A549 (cell line): ENCODE results near the gene TRAF7. TPM values are rescaled to one million over a fixed set of nuclear protein-coding genes. Genes with fewer than 3 reads are reported as not detected.

Experiments used
- ATAC-seq, 2 experiments: fragments of 200-7000 bp in 1 of 2; fragments of >200 bp in 1 of 2; cut with Nextera tagmentation in 1 of 2; cut with Tn5 transposase in 1 of 2; 3 replicates each; pipeline versions ENCODE4 v1.8.0 to v1.9.1; 2018 to 2020; ENCODE audit warnings: mild to moderate bottlenecking in 1 of 2, moderate library complexity in 1 of 2
- CTCF ChIA-PET: fragments of 300-600 bp; sonication (Branson Sonifier 250); formaldehyde crosslinking; extraction: SDS; loops from one replicate; lab custom pipeline; 2021; ENCODE audit warnings: antibody characterized with exemption, inconsistent platforms; lab: Yijun Ruan, JAX
- POLR2A ChIA-PET: fragments of 350-600 bp; formaldehyde crosslinking; extraction: SDS; loops from one replicate; lab custom pipeline; 2021; ENCODE audit warnings: antibody characterized with exemption, inconsistent platforms; lab: Yijun Ruan, JAX
- DNase-seq, 2 experiments: peaks; one replicate each; pipeline versions ENCODE4 v3.0.0 to v3.0.0-alpha.2; 2011 to 2016; ENCODE audit warnings: low read depth in 1 of 2, low spot score in 1 of 2
- FAIRE-seq: peaks from 2 replicates; lab custom pipeline; 2011; peaks lifted over from hg19 to GRCh38; lab: Jason Lieb, UNC
- H3K27ac ChIP-seq, 2 experiments: fragments of >200 bp; sonication (Bioruptor Twin); formaldehyde crosslinking; 3 replicates each; pipeline ENCODE4 v1.5.1; 2016 to 2017
- H3K4me1 ChIP-seq: fragments of >200 bp; sonication (Bioruptor Twin); formaldehyde crosslinking; 3 replicates; pipeline ENCODE4 v1.6.1; 2016
- H3K4me2 ChIP-seq: fragments of >200 bp; sonication (Bioruptor Twin); formaldehyde crosslinking; 3 replicates; pipeline ENCODE4 v1.6.1; 2016
- H3K4me3 ChIP-seq: fragments of >200 bp; sonication (Bioruptor Twin); formaldehyde crosslinking; 3 replicates; pipeline ENCODE4 v1.5.1; 2016
- H3K9me3 ChIP-seq: fragments of >200 bp; sonication (Bioruptor Twin); formaldehyde crosslinking; 3 replicates; pipeline ENCODE4 v1.6.1; 2016
- ATOH8 ChIP-seq: fragments of 250-450 bp; sonication (Bioruptor Pico); IDR thresholded peaks from 2 replicates; pipeline ENCODE4 v1.5.0; 2020; ENCODE audit warnings: low read depth, mild to moderate bottlenecking, moderate library complexity
- CBX8 ChIP-seq: fragments of 200-600 bp; sonication (generic); IDR thresholded peaks from 2 replicates; pipeline ENCODE4 v1.6.1; 2016
- EHF ChIP-seq: fragments of 250-450 bp; sonication (Bioruptor Pico); IDR thresholded peaks from 2 replicates; pipeline ENCODE4 v1.5.0; 2020; ENCODE audit warnings: mild to moderate bottlenecking
- EP300 ChIP-seq, 2 experiments: fragments of >200 bp; sonication (Bioruptor Twin); formaldehyde crosslinking; IDR thresholded peaks; 2 replicates in 1 of 2; 3 replicates in 1 of 2; pipeline ENCODE4 v1.6.1; 2016 to 2017
- ESRRA ChIP-seq: fragments of 150-350 bp; IDR thresholded peaks from 2 replicates; pipeline ENCODE4 v1.6.1; 2014; ENCODE audit warnings: mild to moderate bottlenecking, low read length, borderline replicate concordance
- GATA3 ChIP-seq: IDR thresholded peaks from 2 replicates; pipeline ENCODE4 v1.6.1; 2012; ENCODE audit warnings: borderline replicate concordance
- HDAC2 ChIP-seq: fragments of 200-600 bp; sonication (generic); IDR thresholded peaks from 2 replicates; pipeline ENCODE4 v1.6.1; 2016
- HES2 ChIP-seq: fragments of >200 bp; sonication (Bioruptor Twin); formaldehyde crosslinking; IDR thresholded peaks from 2 replicates; pipeline ENCODE4 v1.6.1; 2016
- HMGXB4 ChIP-seq: fragments of 250-450 bp; sonication (Bioruptor Pico); IDR thresholded peaks from 2 replicates; pipeline ENCODE4 v1.5.0; 2021; ENCODE audit warnings: mild to moderate bottlenecking, moderate library complexity, borderline replicate concordance
- JUNB ChIP-seq: fragments of >200 bp; sonication (Bioruptor Twin); formaldehyde crosslinking; IDR thresholded peaks from 2 replicates; pipeline ENCODE4 v1.6.1; 2016
- MAX ChIP-seq: IDR thresholded peaks from 2 replicates; pipeline ENCODE4 v1.6.1; 2012
- MAZ ChIP-seq: fragments of 150-350 bp; IDR thresholded peaks from 2 replicates; pipeline ENCODE4 v1.6.1; 2014; ENCODE audit warnings: antibody characterized with exemption, low read depth, low read length, borderline replicate concordance
- NR3C1 ChIP-seq: fragments of >200 bp; sonication (Bioruptor Twin); formaldehyde crosslinking; IDR thresholded peaks from 3 replicates; pipeline ENCODE4 v1.6.1; 2017
- POLR2AphosphoS2 ChIP-seq: conservative IDR thresholded peaks from 2 replicates; pipeline ENCODE4 v1.6.1; 2012; ENCODE audit warnings: low read length, improper control_type of control experiment, inconsistent platforms
- RAD21 ChIP-seq, 2 experiments: fragments of >200 bp in 1 of 2; sonication (Bioruptor Twin) in 1 of 2; formaldehyde crosslinking in 1 of 2; IDR thresholded peaks in 1 of 2; conservative IDR thresholded peaks in 1 of 2; 2 replicates in 1 of 2; 3 replicates in 1 of 2; pipeline ENCODE4 v1.6.1; 2012 to 2018; ENCODE audit warnings: inconsistent platforms in 1 of 2
- RCOR1 ChIP-seq: fragments of 150-350 bp; IDR thresholded peaks from 2 replicates; pipeline ENCODE4 v1.6.1; 2014; ENCODE audit warnings: antibody characterized with exemption, low read length, low read depth
- TFCP2L1 ChIP-seq: fragments of 250-450 bp; sonication (Bioruptor Pico); IDR thresholded peaks from 2 replicates; pipeline ENCODE4 v1.5.0; 2021; ENCODE audit warnings: mild to moderate bottlenecking
- USF2 ChIP-seq: fragments of 450-650 bp; IDR thresholded peaks from 2 replicates; pipeline ENCODE4 v1.6.1; 2014; ENCODE audit warnings: antibody characterized with exemption
- ZNF302 ChIP-seq: fragments of 250-450 bp; sonication (Bioruptor Pico); IDR thresholded peaks from 2 replicates; pipeline ENCODE4 v1.9.0; 2021; ENCODE audit warnings: inconsistent platforms, mild to moderate bottlenecking, moderate library complexity
- WGBS: methylation state at CpG from one replicate; pipeline ENCODE4 v1.1.6; 2017; ENCODE audit errors: missing lambda C conversion rate; 5-methylcytosine and 5-hydroxymethylcytosine counted together
- polyA plus RNA-seq, 4 experiments: library from polyadenylated mRNA; depleted of rRNA in 3 of 4; stranded (reverse); fragments of >200 nt; fragmentation: RNase III in 1 of 4; extraction: RNeasy Plus Mini Kit Qiagen cat#74134 plus additional on column Dnase treatment in 1 of 4; gene quantifications; 2 replicates in 3 of 4; 3 replicates in 1 of 4; pipeline ENCODE4 v1.2.3, GENCODE V29; 2011 to 2017

The TRAF7 gene
- polyA plus RNA-seq, 2 of the 4 experiments (the other 2 are of a cell fraction): 31.9 to 50.0 TPM

- H3K4me3 ChIP-seq: no peak overlapping the region
- no peak for FAIRE-seq
- WGBS: 92% methylated on average over 23 of the region's 46 CpGs
- ChIA-PET CTCF (interaction anchor here (0.9 to 2.9 kb wide), 2 partner anchors 13 to 14 kb away, joined by 3 to 13 read pairs; no protein-coding TSS in a partner anchor), POLR2A (interaction anchor here (1.9 kb wide), 1 partner anchor 26 kb away, joined by 7 read pairs; the partner anchor contains the start of gene TRAF7)
- TF ChIP-seq EHF (CRISPR knock-in tag): no peak
- no peak for TF ChIP-seq HMGXB4 (CRISPR knock-in tag)
- no peak for TF ChIP-seq MAZ
- no peak for TF ChIP-seq TFCP2L1 (CRISPR knock-in tag)
- TF ChIP-seq ZNF302 (CRISPR knock-in tag): no peak
- TF ChIP-seq NR3C1: no peak
- TF ChIP-seq CBX8: no peak
- no peak for TF ChIP-seq POLR2AphosphoS2
- TF ChIP-seq EP300 (IDR thresholded peaks at IDR 0.05): no peak
- no peak for TF ChIP-seq MAX
- no peak for TF ChIP-seq GATA3
- TF ChIP-seq RCOR1: no peak
- TF ChIP-seq HES2: no peak
- no peak for ATAC-seq
- H3K9me3 ChIP-seq: no peaks in the 10 kb centered on the region
- H3K27ac ChIP-seq: no peak overlapping the region
- H3K4me1 ChIP-seq: no peaks in the 10 kb centered on the region
- no peak for DNase-seq
- H3K4me2 ChIP-seq: no peak overlapping the region
Measured at GRCh38 chr16:2180962-2181923, 25.7 kb downstream of the TRAF7 start.

- Histone ChIP-seq H3K4me1 (no peaks in the 10 kb centered on the region), H3K9me3 (no peaks in the 10 kb centered on the region), H3K4me3 (no peak overlapping the region), H3K4me2 (no peak overlapping the region), H3K27ac (no peak overlapping the region)
- TF ChIP-seq USF2 (no peak), HDAC2 (no peak), EHF (CRISPR knock-in tag) (no peak), ATOH8 (CRISPR knock-in tag) (no peak), RAD21 (conservative IDR thresholded peaks at IDR 0.05 in 1 of 2, IDR thresholded peaks at IDR 0.05 in 1 of 2) (no peak), EP300 (IDR thresholded peaks at IDR 0.05) (no peak), HES2 (no peak), JUNB (no peak), ESRRA (no peak)
- DNase-seq (no peak), ATAC-seq (no peak), FAIRE-seq (no peak)
- 94% methylated on average over 19 of the region's 20 CpGs for WGBS
- ChIA-PET CTCF (interaction anchor here (0.6 to 2.9 kb wide), 3 partner anchors 13 to 61 kb away, joined by 3 to 13 read pairs (median 3); no protein-coding TSS in a partner anchor), POLR2A (interaction anchor here (1.9 kb wide), 1 partner anchor 27 kb away, joined by 7 read pairs; the partner anchor contains the start of gene TRAF7)
Measured at GRCh38 chr16:2181952-2182351, 26.4 kb downstream of the TRAF7 start.
